H9 (cell line): ENCODE data around the gene CDK2AP2. TPM values are rescaled to one million over a fixed set of nuclear protein-coding genes. Genes with fewer than 3 reads are reported as not detected.

Source experiments
- DNase-seq: peaks from one replicate; pipeline ENCODE4 v3.0.0-alpha.2; 2017
- H2AFZ ChIP-seq: one replicate; pipeline ENCODE4 v1.6.1; 2013; ENCODE audit warnings: mild to moderate bottlenecking, low read length, control low read depth, moderate library complexity
- H2AK5ac ChIP-seq: 2 replicates; pipeline ENCODE4 v1.6.1; 2013; ENCODE audit warnings: low read length, control low read depth, mixed read lengths; ENCODE audit not compliant: insufficient read length
- H2BK120ac ChIP-seq: one replicate; pipeline ENCODE4 v1.6.1; 2013; ENCODE audit warnings: low read depth, mild to moderate bottlenecking, low read length, control low read depth, inconsistent platforms; ENCODE audit not compliant: poor library complexity, severe bottlenecking
- H2BK12ac ChIP-seq: 2 replicates; pipeline ENCODE4 v1.6.1; 2013; ENCODE audit warnings: low read length, control low read depth, mixed read lengths, low read depth; ENCODE audit not compliant: insufficient read length
- H2BK15ac ChIP-seq: 2 replicates; pipeline ENCODE4 v1.6.1; 2013; ENCODE audit warnings: low read depth, low read length, control low read depth
- H2BK20ac ChIP-seq: one replicate; pipeline ENCODE4 v1.6.1; 2013; ENCODE audit warnings: low read depth, mild to moderate bottlenecking, low read length, control low read depth, inconsistent platforms; ENCODE audit not compliant: poor library complexity, severe bottlenecking
- H2BK5ac ChIP-seq: 2 replicates; pipeline ENCODE4 v1.6.1; 2013; ENCODE audit warnings: low read length, control low read depth, mixed read lengths; ENCODE audit not compliant: insufficient read length
- H3K14ac ChIP-seq: 2 replicates; pipeline ENCODE4 v1.6.1; 2013; ENCODE audit warnings: low read length, control low read depth; ENCODE audit not compliant: insufficient read depth
- H3K18ac ChIP-seq: 2 replicates; pipeline ENCODE4 v1.6.1; 2013; ENCODE audit warnings: low read depth, mild to moderate bottlenecking, mixed read lengths, low read length, control low read depth; ENCODE audit not compliant: insufficient read length
- H3K23ac ChIP-seq: 2 replicates; pipeline ENCODE4 v1.6.1; 2013; ENCODE audit warnings: low read length, control low read depth, mixed read lengths, low read depth; ENCODE audit not compliant: insufficient read length
- H3K23me2 ChIP-seq: 2 replicates; pipeline ENCODE4 v1.6.1; 2013; ENCODE audit warnings: low read depth, mild to moderate bottlenecking, mixed read lengths, low read length, control low read depth; ENCODE audit not compliant: insufficient read length, poor library complexity, severe bottlenecking
- H3K27ac ChIP-seq: 2 replicates; pipeline ENCODE4 v1.5.1; 2013; ENCODE audit warnings: low read length, control low read depth, mixed read lengths, low read depth; ENCODE audit not compliant: insufficient read length
- H3K27me3 ChIP-seq: 2 replicates; pipeline ENCODE4 v1.6.1; 2013; ENCODE audit warnings: low read length, control low read depth, inconsistent platforms; ENCODE audit not compliant: insufficient read depth
- H3K4ac ChIP-seq: 2 replicates; pipeline ENCODE4 v1.6.1; 2013; ENCODE audit warnings: low read depth, mild to moderate bottlenecking, control low read depth, inconsistent platforms, low read length, moderate library complexity
- H3K4me1 ChIP-seq: 2 replicates; pipeline ENCODE4 v1.6.1; 2013; ENCODE audit warnings: low read length, control low read depth, inconsistent platforms; ENCODE audit not compliant: insufficient read depth
- H3K4me2 ChIP-seq: 2 replicates; pipeline ENCODE4 v1.6.1; 2013; ENCODE audit warnings: low read length, control low read depth, mixed read lengths; ENCODE audit not compliant: insufficient read length, insufficient read depth
- H3K56ac ChIP-seq: 2 replicates; pipeline ENCODE4 v1.6.1; 2013; ENCODE audit warnings: low read depth, mild to moderate bottlenecking, mixed read lengths, low read length, control low read depth; ENCODE audit not compliant: insufficient read length
- H3K79me1 ChIP-seq: 2 replicates; pipeline ENCODE4 v1.6.1; 2013; ENCODE audit warnings: low read depth, mild to moderate bottlenecking, moderate library complexity, low read length, control low read depth, inconsistent platforms; ENCODE audit not compliant: insufficient read depth, poor library complexity, severe bottlenecking
- H3K79me2 ChIP-seq: 2 replicates; pipeline ENCODE4 v1.6.1; 2013; ENCODE audit warnings: low read length, control low read depth, inconsistent platforms; ENCODE audit not compliant: insufficient read depth
- H3K9ac ChIP-seq: 2 replicates; pipeline ENCODE4 v1.6.1; 2013; ENCODE audit warnings: low read length, control low read depth, mixed read lengths; ENCODE audit not compliant: insufficient read length; ENCODE audit errors: extremely low read depth
- H3K9me3 ChIP-seq: one replicate; pipeline ENCODE4 v1.6.1; 2013; ENCODE audit warnings: low read depth, low read length, inconsistent platforms; ENCODE audit not compliant: control insufficient read depth
- H3T11ph ChIP-seq: one replicate; pipeline ENCODE4 v1.6.1; 2013; ENCODE audit warnings: mild to moderate bottlenecking, low read length, control low read depth, inconsistent platforms
- H4K20me1 ChIP-seq: one replicate; pipeline ENCODE4 v1.6.1; 2013; ENCODE audit not compliant: control insufficient read depth, insufficient read length, insufficient read depth
- H4K5ac ChIP-seq: 2 replicates; pipeline ENCODE4 v1.6.1; 2013; ENCODE audit warnings: low read depth, mild to moderate bottlenecking, mixed read lengths, low read length, control low read depth; ENCODE audit not compliant: insufficient read length
- H4K8ac ChIP-seq: replicated peaks from 2 replicates; pipeline ENCODE4 v1.6.1; 2013; ENCODE audit warnings: low read length, control low read depth, mixed read lengths, low read depth; ENCODE audit not compliant: insufficient read length
- H4K91ac ChIP-seq: 2 replicates; pipeline ENCODE4 v1.6.1; 2013; ENCODE audit warnings: low read depth, mild to moderate bottlenecking, moderate library complexity, mixed read lengths, low read length, control low read depth; ENCODE audit not compliant: insufficient read length
- H3K27ac Mint-ChIP-seq, 3 experiments: 2 replicates in 2 of 3; 3 replicates in 1 of 3; pipeline ENCODE4 v1.8.0; 2020 to 2021; ENCODE audit warnings: mixed read lengths in 3 of 3, mild to moderate bottlenecking in 1 of 3, moderate library complexity in 1 of 3
- H3K27me3 Mint-ChIP-seq: 2 replicates; pipeline ENCODE4 v1.8.0; 2021; ENCODE audit warnings: low read depth, mild to moderate bottlenecking, moderate library complexity, mixed read lengths
- H3K36me3 Mint-ChIP-seq, 3 experiments: 2 replicates in 2 of 3; 3 replicates in 1 of 3; pipeline ENCODE4 v1.8.0; 2020 to 2021; ENCODE audit warnings: low read depth in 3 of 3, mixed read lengths in 3 of 3; ENCODE audit not compliant: insufficient read depth in 1 of 3
- H3K4me1 Mint-ChIP-seq, 2 experiments: 2 replicates each; pipeline ENCODE4 v1.8.0; 2020; ENCODE audit warnings: mixed read lengths in 2 of 2
- H3K4me3 Mint-ChIP-seq, 2 experiments: 2 replicates in 1 of 2; 3 replicates in 1 of 2; pipeline ENCODE4 v1.8.0; 2020 to 2021; ENCODE audit warnings: mild to moderate bottlenecking in 2 of 2, mixed read lengths in 2 of 2, moderate library complexity in 1 of 2
- H3K9me3 Mint-ChIP-seq, 2 experiments: 2 replicates in 1 of 2; 3 replicates in 1 of 2; pipeline ENCODE4 v1.8.0; 2020; ENCODE audit warnings: mild to moderate bottlenecking in 2 of 2, mixed read lengths in 2 of 2, moderate library complexity in 1 of 2
- WGBS: extraction: QIAGEN DNeasy Blood & Tissue Kit; methylation state at CpG from one replicate; pipeline ENCODE4 v1.1.7; 2013; ENCODE audit warnings: missing lambda C conversion rate, low lambda C conversion rate, mixed read lengths; ENCODE audit not compliant: insufficient read length; ENCODE audit errors: extremely low coverage; 5-methylcytosine and 5-hydroxymethylcytosine counted together
- total RNA-seq: library from RNA; stranded (reverse); gene quantifications from 2 replicates; pipeline ENCODE4 v1.2.1, GENCODE V29; 2021
- TF ChIP-seq, protein P1 (sequence below): fragments of 200-600 bp; sonication (generic); conservative IDR thresholded peaks from 3 replicates; pipeline ENCODE4 v1.8.0; 2021; ENCODE audit warnings: antibody characterized with exemption, mild to moderate bottlenecking

CDK2AP2 gene
- total RNA-seq, 1 experiment from 2014 or later: 36.1 TPM

DNA sequence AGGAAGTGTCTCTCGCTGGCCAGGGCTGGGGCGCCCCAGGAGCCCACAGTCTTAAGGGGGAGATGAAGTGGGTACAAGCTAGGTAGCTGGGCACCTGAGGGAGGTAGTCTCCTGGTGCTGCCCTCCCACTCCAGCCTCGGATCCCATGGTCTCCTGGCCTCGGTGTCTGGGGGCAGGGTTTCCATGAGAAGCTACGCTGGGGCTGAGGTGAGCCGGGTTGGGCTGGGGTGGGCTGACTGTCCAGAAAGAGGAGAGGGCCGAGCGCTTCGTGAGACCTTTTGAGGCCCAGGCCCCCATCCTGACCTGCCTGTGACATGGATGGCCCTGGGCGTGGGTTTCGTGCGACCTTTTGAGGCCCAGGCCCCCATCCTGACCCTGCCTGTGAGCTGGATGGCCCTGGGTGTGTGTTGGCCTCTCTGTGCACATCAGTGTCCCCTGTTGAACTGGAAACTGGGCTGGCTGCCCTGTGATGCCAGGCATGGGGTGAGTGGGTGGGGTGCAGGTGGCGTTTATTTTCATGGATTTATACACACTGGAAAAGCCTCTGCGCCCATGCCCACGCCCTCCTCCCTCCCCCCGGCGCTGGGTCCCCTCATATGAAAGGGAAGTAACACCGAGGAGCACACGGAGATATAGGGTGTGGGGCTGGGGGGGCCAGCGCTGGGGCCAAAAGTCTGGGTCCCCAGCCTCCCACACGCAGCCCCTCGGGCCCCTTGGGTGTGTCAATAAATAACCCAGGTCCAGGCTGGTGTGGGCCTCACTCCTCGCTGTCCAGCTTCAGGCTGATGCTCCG is 16.5 kb downstream of the CDK2AP2 start:
- DNase-seq: no peak
- no peaks in the 10 kb centered on the region for H3K27me3 Mint-ChIP-seq

More for the DNA sequence above, 16.5 kb downstream of the CDK2AP2 start:
- Mint-ChIP-seq H3K36me3 (peaks cover 4 to 36% (median 20%) of the 10 kb centered on the region in 3 experiments; a peak in 6 of 7 replicates), H3K4me1 (peaks cover under 1% of the 10 kb centered on the region in 2 experiments; a peak in 2 of 4 replicates), H3K9me3 (no peaks in the 10 kb centered on the region), H3K4me3 (no peak overlapping the region), H3K27ac (no peak overlapping the region; a peak in 1 of 7 replicates)
- no peak overlapping the region for H2BK120ac ChIP-seq
- H3K9me3 ChIP-seq: no peaks in the 10 kb centered on the region
- no peak overlapping the region for H2BK20ac ChIP-seq
- H3T11ph ChIP-seq: no peak overlapping the region
- H3K23ac ChIP-seq: no peak overlapping the region
- no peak overlapping the region for H3K27ac ChIP-seq
- H3K14ac ChIP-seq: no peak overlapping the region
- no peaks in the 10 kb centered on the region for H3K23me2 ChIP-seq
- TF ChIP-seq, protein P1, sequence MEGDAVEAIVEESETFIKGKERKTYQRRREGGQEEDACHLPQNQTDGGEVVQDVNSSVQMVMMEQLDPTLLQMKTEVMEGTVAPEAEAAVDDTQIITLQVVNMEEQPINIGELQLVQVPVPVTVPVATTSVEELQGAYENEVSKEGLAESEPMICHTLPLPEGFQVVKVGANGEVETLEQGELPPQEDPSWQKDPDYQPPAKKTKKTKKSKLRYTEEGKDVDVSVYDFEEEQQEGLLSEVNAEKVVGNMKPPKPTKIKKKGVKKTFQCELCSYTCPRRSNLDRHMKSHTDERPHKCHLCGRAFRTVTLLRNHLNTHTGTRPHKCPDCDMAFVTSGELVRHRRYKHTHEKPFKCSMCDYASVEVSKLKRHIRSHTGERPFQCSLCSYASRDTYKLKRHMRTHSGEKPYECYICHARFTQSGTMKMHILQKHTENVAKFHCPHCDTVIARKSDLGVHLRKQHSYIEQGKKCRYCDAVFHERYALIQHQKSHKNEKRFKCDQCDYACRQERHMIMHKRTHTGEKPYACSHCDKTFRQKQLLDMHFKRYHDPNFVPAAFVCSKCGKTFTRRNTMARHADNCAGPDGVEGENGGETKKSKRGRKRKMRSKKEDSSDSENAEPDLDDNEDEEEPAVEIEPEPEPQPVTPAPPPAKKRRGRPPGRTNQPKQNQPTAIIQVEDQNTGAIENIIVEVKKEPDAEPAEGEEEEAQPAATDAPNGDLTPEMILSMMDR: no peak
- H2BK12ac ChIP-seq: no peak overlapping the region
- H3K56ac ChIP-seq: no peak overlapping the region
- H2BK15ac ChIP-seq: no peak overlapping the region
- no peak overlapping the region for H2AFZ ChIP-seq
- no peaks in the 10 kb centered on the region for H3K79me1 ChIP-seq
- no peak overlapping the region for H2BK5ac ChIP-seq
- no peak overlapping the region for H3K4me2 ChIP-seq
- no peak overlapping the region for H4K8ac ChIP-seq
- no peaks in the 10 kb centered on the region for H3K79me2 ChIP-seq
- no peaks in the 10 kb centered on the region for H4K20me1 ChIP-seq
- H3K27me3 ChIP-seq: no peaks in the 10 kb centered on the region
- no CpG with 5 or more reads among the region's 24 CpGs for WGBS
- no peak overlapping the region for H3K18ac ChIP-seq
- no peak overlapping the region for H4K91ac ChIP-seq
- no peak overlapping the region for H2AK5ac ChIP-seq
- H3K9ac ChIP-seq: no peak overlapping the region
- H3K4me1 ChIP-seq: no peaks in the 10 kb centered on the region
- H3K4ac ChIP-seq: no peak overlapping the region
- no peak overlapping the region for H4K5ac ChIP-seq
